SH-SY5Y (cell line): ENCODE results near the gene ZNF836.

ENCODE experiments used
- GATA2 ChIP-seq: IDR thresholded peaks from 2 replicates; pipeline ENCODE4 v1.6.1; 2011; ENCODE audit warnings: mild to moderate bottlenecking, low read depth, low read length
- GATA3 ChIP-seq: IDR thresholded peaks from 2 replicates; pipeline ENCODE4 v1.6.1; 2011; ENCODE audit warnings: low read depth, mild to moderate bottlenecking, low read length, moderate library complexity

- TF ChIP-seq GATA3 (no peak), GATA2 (no peak)
Observed at GRCh38 chr19:52221031-52221430, 49.6 kb upstream of the ZNF836 start.
